Measurements from ENCODE around the gene CAMK1.

DNA sequence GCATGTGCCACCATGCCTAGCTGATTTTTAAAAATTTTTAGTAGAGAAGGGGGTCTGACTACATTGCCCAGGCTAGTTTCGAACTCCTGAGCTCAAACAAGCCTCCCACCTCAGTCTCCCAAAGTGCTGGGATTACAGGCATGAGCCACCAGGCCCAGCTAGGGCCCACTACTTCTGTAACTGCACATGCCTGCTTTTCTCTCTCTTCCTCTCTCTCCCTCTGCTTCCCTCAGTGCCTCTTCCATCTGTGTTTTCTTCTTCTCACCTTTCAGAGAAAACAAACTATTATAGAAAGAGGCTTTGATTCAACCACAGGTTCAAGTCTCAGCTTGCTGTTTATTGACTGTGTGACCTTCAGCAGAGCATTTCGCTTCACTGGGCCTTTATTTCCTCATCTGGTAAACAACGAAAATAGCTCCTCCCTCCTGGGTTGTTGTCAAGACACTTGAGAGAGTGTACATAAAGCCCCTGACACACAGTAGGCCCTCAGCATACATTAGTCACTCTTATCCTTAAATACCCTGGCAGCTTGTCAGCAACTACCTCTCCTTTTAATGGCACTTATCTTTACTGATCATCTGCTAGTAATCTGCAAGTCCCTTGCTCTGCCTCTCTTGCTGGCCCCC is 12.3 kb upstream of the CAMK1 start:
- TF ChIP-seq, protein P1, sequence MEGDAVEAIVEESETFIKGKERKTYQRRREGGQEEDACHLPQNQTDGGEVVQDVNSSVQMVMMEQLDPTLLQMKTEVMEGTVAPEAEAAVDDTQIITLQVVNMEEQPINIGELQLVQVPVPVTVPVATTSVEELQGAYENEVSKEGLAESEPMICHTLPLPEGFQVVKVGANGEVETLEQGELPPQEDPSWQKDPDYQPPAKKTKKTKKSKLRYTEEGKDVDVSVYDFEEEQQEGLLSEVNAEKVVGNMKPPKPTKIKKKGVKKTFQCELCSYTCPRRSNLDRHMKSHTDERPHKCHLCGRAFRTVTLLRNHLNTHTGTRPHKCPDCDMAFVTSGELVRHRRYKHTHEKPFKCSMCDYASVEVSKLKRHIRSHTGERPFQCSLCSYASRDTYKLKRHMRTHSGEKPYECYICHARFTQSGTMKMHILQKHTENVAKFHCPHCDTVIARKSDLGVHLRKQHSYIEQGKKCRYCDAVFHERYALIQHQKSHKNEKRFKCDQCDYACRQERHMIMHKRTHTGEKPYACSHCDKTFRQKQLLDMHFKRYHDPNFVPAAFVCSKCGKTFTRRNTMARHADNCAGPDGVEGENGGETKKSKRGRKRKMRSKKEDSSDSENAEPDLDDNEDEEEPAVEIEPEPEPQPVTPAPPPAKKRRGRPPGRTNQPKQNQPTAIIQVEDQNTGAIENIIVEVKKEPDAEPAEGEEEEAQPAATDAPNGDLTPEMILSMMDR (conservative IDR thresholded peaks at IDR 0.05; ENCODE audit: low read depth, low read length): no peak
- TF ChIP-seq MXI1 (IDR thresholded peaks at IDR 0.05; ENCODE audit: borderline replicate concordance, low read depth, low read length) (no peak), POLR2A (IDR thresholded peaks at IDR 0.05; ENCODE audit: low read depth, low read length) (no peak), CEBPB (IDR thresholded peaks at IDR 0.05; ENCODE audit: low read depth, low read length) (no peak), BHLHE40 (IDR thresholded peaks at IDR 0.05; ENCODE audit: low read depth, low read length) (no peak), SMC3 (IDR thresholded peaks at IDR 0.05; ENCODE audit: low read depth, low read length) (no peak), RCOR1 (IDR thresholded peaks at IDR 0.05; ENCODE audit: insufficient replicate concordance, low read length) (no peak), RAD21 (IDR thresholded peaks at IDR 0.05; ENCODE audit: low read length) (no peak), MAZ (IDR thresholded peaks at IDR 0.05; ENCODE audit: borderline replicate concordance, low read depth, low read length) (no peak), CHD1 (IDR thresholded peaks at IDR 0.05; ENCODE audit: low read depth, low read length) (no peak)
- TF ChIP-seq, protein P2, sequence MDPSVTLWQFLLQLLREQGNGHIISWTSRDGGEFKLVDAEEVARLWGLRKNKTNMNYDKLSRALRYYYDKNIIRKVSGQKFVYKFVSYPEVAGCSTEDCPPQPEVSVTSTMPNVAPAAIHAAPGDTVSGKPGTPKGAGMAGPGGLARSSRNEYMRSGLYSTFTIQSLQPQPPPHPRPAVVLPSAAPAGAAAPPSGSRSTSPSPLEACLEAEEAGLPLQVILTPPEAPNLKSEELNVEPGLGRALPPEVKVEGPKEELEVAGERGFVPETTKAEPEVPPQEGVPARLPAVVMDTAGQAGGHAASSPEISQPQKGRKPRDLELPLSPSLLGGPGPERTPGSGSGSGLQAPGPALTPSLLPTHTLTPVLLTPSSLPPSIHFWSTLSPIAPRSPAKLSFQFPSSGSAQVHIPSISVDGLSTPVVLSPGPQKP (IDR thresholded peaks at IDR 0.05; ENCODE audit: borderline replicate concordance, low read depth, low read length): no peak
- TF ChIP-seq, protein P3, sequence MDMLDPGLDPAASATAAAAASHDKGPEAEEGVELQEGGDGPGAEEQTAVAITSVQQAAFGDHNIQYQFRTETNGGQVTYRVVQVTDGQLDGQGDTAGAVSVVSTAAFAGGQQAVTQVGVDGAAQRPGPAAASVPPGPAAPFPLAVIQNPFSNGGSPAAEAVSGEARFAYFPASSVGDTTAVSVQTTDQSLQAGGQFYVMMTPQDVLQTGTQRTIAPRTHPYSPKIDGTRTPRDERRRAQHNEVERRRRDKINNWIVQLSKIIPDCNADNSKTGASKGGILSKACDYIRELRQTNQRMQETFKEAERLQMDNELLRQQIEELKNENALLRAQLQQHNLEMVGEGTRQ (IDR thresholded peaks at IDR 0.05; ENCODE audit: low read depth, low read length): no peak

Measured in IMR-90 (cell line).